CD4-positive, alpha-beta memory T cell (primary cell): ENCODE data around the gene GALNT13. TPM values are rescaled to one million over a fixed set of nuclear protein-coding genes. Genes with fewer than 3 reads are reported as not detected.

ENCODE experiments used
- CTCF ChIA-PET: fragments of 350-600 bp; sonication (Branson Sonifier 250); formaldehyde crosslinking; loops from one replicate; lab custom pipeline; 2021; ENCODE audit warnings: inconsistent platforms; ENCODE audit not compliant: partially characterized antibody; lab: Charles Lee
- POLR2A ChIA-PET: fragments of 350-600 bp; sonication (Branson Sonifier 250); formaldehyde crosslinking; loops from one replicate; lab custom pipeline; 2021; ENCODE audit not compliant: partially characterized antibody; lab: Charles Lee
- DNase-seq, 5 donors: peaks; one replicate each; pipeline versions ENCODE4 v3.0.0 to v3.0.0-alpha.2; 2020 to 2022; ENCODE audit warnings: mixed read lengths in 1 of 5
- H3K27ac ChIP-seq: one replicate; pipeline ENCODE4 v1.7.0; 2013; ENCODE audit warnings: low read depth, low read length
- H3K27me3 ChIP-seq: 2 replicates; pipeline ENCODE4 v1.7.0; 2013; ENCODE audit warnings: mild to moderate bottlenecking, low read length, moderate library complexity; ENCODE audit not compliant: insufficient read depth
- H3K36me3 ChIP-seq: 2 replicates; pipeline ENCODE4 v1.7.0; 2013; ENCODE audit warnings: mild to moderate bottlenecking, low read length, moderate library complexity; ENCODE audit not compliant: insufficient read depth
- H3K4me1 ChIP-seq: 2 replicates; pipeline ENCODE4 v1.7.0; 2013; ENCODE audit warnings: mild to moderate bottlenecking, low read length, moderate library complexity; ENCODE audit not compliant: insufficient read depth
- H3K4me3 ChIP-seq, 2 donors: one replicate each; pipeline ENCODE4 v1.7.0; 2013; ENCODE audit warnings: low read length in 2 of 2, mild to moderate bottlenecking in 1 of 2
- H3K9me3 ChIP-seq, 2 donors: one replicate each; pipeline ENCODE4 v1.7.0; 2013; ENCODE audit warnings: low read length in 2 of 2, control low read depth in 1 of 2; ENCODE audit not compliant: control insufficient read depth in 1 of 2
- H3K27ac Mint-ChIP-seq, 7 donors: one replicate each; pipeline ENCODE4 v1.8.0; 2020 to 2021; ENCODE audit warnings: mixed read lengths in 7 of 7, mild to moderate bottlenecking in 6 of 7, inconsistent platforms in 3 of 7, moderate library complexity in 3 of 7
- H3K27me3 Mint-ChIP-seq, 2 donors: one replicate each; pipeline ENCODE4 v1.8.0; 2020 to 2021; ENCODE audit warnings: mixed read lengths in 2 of 2
- H3K36me3 Mint-ChIP-seq, 2 donors: one replicate each; pipeline ENCODE4 v1.8.0; 2020 to 2021; ENCODE audit warnings: mixed read lengths in 2 of 2, inconsistent platforms in 1 of 2, mild to moderate bottlenecking in 1 of 2
- H3K4me1 Mint-ChIP-seq, 4 donors: one replicate each; pipeline ENCODE4 v1.8.0; 2020 to 2021; ENCODE audit warnings: mixed read lengths in 4 of 4, mild to moderate bottlenecking in 1 of 4
- H3K4me3 Mint-ChIP-seq, 8 donors: one replicate each; pipeline ENCODE4 v1.8.0; 2020 to 2021; ENCODE audit warnings: mixed read lengths in 8 of 8, mild to moderate bottlenecking in 7 of 8, moderate library complexity in 6 of 8, inconsistent platforms in 3 of 8
- H3K9me3 Mint-ChIP-seq, 8 donors: one replicate each; pipeline ENCODE4 v1.8.0; 2020 to 2021; ENCODE audit warnings: mixed read lengths in 8 of 8, mild to moderate bottlenecking in 5 of 8, inconsistent platforms in 3 of 8, moderate library complexity in 1 of 8
- intact Hi-C: fragments of 100-400 bp; cut with micrococcal nuclease; formaldehyde crosslinking; loops from one replicate; pipeline ENCODE4 v1.15.1; 2023
- polyA plus RNA-seq, 2 donors: library from polyadenylated mRNA; unstranded; fragments of 300-500 nt; fragmentation: Illumina TruSeq; gene quantifications; one replicate each; pipeline ENCODE4 v1.2.3, GENCODE V29; 2021
- total RNA-seq, 2 experiments: library from RNA; stranded (reverse); gene quantifications; one replicate each; pipeline ENCODE4 v1.2.3, GENCODE V29; 2021

Gene GALNT13
- total and polyA plus RNA-seq, 4 experiments from 2014 or later: 0.79 TPM; not detected in 3

DNA sequence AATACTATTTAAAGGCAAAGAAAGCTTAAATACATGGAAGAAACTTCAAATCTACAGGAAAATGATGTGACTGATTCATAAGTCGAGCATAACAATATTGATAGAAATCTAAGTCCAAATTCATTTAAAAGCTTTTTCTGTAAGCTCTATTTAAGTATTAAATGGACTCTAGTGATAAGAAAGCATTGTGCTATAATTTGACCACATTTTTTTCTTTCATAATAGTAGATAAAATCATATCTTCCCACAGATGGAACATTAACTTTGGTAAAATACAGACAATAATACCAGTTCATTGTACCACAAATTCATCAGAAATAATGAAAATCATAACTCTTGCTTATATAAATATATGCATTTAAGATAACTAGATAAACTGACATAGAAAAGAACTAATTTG lies 366.5 kb downstream of the GALNT13 start:
- Mint-ChIP-seq H3K27me3 (no peaks in the 10 kb centered on the region), H3K27ac (no peak overlapping the region), H3K36me3 (no peaks in the 10 kb centered on the region), H3K9me3 (peaks cover 0 to 13% (median 4%) of the 10 kb centered on the region in 8 donors), H3K4me3 (no peak overlapping the region), H3K4me1 (no peaks in the 10 kb centered on the region)
- Histone ChIP-seq H3K27ac (no peak overlapping the region), H3K4me3 (no peak overlapping the region), H3K4me1 (no peaks in the 10 kb centered on the region), H3K36me3 (no peaks in the 10 kb centered on the region), H3K9me3 (no peaks in the 10 kb centered on the region), H3K27me3 (no peaks in the 10 kb centered on the region)
- intact Hi-C loops: no loop called here
- ChIA-PET POLR2A (no interaction called here), CTCF (no interaction called here)
- DNase-seq: no peak

DNA sequence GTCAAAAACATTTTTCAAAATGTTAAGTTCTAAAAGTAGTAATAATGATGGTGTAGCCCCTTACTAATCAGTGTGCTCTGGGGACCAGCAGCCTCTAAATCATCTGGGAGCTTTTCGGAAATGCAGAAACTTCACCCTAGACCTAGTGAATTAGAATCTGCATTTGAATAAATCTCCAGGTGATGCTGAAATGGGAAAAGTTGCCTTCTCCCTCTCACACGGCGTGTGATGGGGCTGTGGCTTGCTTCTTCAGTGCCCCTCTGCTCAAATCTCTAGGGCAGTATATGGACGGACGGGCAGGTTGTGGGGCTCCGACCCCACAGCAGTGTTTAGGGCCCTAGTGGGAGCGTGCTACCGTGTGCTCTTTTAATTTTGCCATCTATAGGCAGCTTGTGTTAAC lies 368.6 kb downstream of the GALNT13 start:
- H3K9me3 Mint-ChIP-seq: peaks cover 0 to 9% (median 0%) of the 10 kb centered on the region in 8 donors
- no peak overlapping the region for H3K4me3 Mint-ChIP-seq
- Histone ChIP-seq H3K4me3 (no peak overlapping the region), H3K27ac (no peak overlapping the region), H3K36me3 (no peaks in the 10 kb centered on the region), H3K4me1 (no peaks in the 10 kb centered on the region), H3K9me3 (no peaks in the 10 kb centered on the region), H3K27me3 (no peaks in the 10 kb centered on the region)
- H3K27ac Mint-ChIP-seq: no peak overlapping the region
- ChIA-PET POLR2A (no interaction called here), CTCF (no interaction called here)
- intact Hi-C loops: no loop called here
- H3K4me1 Mint-ChIP-seq: no peaks in the 10 kb centered on the region
- H3K36me3 Mint-ChIP-seq: no peaks in the 10 kb centered on the region
- no peak for DNase-seq
- no peaks in the 10 kb centered on the region for H3K27me3 Mint-ChIP-seq

DNA sequence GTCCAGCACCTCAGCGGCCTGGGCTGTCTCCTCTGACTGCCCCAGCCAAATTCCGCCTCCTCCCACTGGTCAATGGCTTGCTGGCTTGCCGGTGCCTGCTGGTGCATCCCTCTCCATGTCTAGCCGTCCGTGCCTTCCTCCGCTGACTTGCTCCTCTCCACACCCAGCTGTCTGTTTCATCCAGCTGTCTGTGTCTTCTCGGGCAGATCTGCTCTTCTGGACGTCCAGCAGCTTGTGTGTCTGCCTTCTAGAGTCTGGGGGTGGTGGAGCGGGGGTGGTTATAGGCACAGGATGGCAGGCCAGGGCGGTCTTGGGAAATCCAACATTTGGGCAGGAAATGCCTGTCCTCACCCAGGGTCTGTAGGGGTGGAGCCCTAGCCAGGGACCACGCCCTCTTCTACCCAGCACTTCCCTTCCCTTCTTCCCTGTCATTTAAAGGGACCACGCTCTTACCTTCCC lies 369.2 kb downstream of the GALNT13 start:
- no peak overlapping the region for H3K4me3 Mint-ChIP-seq
- H3K9me3 Mint-ChIP-seq: peaks cover 0 to 9% (median 0%) of the 10 kb centered on the region in 8 donors
- H3K4me3 ChIP-seq: no peak overlapping the region
- H3K36me3 Mint-ChIP-seq: no peaks in the 10 kb centered on the region
- ChIA-PET POLR2A (no interaction called here), CTCF (no interaction called here)
- no peaks in the 10 kb centered on the region for H3K4me1 Mint-ChIP-seq
- H3K27ac Mint-ChIP-seq: no peak overlapping the region
- no peak overlapping the region for H3K27ac ChIP-seq
- intact Hi-C loops: no loop called here
- no peaks in the 10 kb centered on the region for H3K4me1 ChIP-seq
- H3K36me3 ChIP-seq: no peaks in the 10 kb centered on the region
- H3K27me3 Mint-ChIP-seq: no peaks in the 10 kb centered on the region
- H3K9me3 ChIP-seq: no peaks in the 10 kb centered on the region
- DNase-seq: no peak
- H3K27me3 ChIP-seq: no peaks in the 10 kb centered on the region

DNA sequence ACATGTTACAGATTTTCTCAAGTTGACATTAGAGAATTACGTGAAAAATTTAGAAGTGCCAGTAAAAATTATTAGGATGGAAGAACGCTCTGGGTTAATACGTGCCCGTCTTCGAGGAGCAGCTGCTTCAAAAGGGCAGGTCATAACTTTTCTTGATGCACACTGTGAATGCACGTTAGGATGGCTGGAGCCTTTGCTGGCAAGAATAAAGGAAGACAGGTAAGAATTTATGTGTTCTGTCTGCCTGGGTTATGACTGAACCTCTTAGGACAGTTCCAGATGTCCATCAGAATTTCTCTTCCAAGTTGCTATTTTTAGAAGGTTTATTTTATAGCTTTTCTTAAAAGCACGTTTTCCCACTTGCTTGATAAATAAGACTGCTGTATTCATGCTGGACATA lies 371.0 kb downstream of the GALNT13 start:
- no peaks in the 10 kb centered on the region for H3K27me3 Mint-ChIP-seq
- H3K4me1 Mint-ChIP-seq: no peaks in the 10 kb centered on the region
- H3K36me3 ChIP-seq: no peaks in the 10 kb centered on the region
- CTCF ChIA-PET: no interaction called here
- no peak overlapping the region for H3K27ac Mint-ChIP-seq
- H3K4me1 ChIP-seq: no peaks in the 10 kb centered on the region
- POLR2A ChIA-PET: no interaction called here
- H3K27me3 ChIP-seq: no peaks in the 10 kb centered on the region
- no peak overlapping the region for H3K27ac ChIP-seq
- no peaks in the 10 kb centered on the region for H3K9me3 ChIP-seq
- H3K9me3 Mint-ChIP-seq: peaks cover 0 to 9% (median 0%) of the 10 kb centered on the region in 8 donors
- no peak overlapping the region for H3K4me3 Mint-ChIP-seq
- no peak overlapping the region for H3K4me3 ChIP-seq
- H3K36me3 Mint-ChIP-seq: no peaks in the 10 kb centered on the region
- intact Hi-C loops: no loop called here
- no peak for DNase-seq

DNA sequence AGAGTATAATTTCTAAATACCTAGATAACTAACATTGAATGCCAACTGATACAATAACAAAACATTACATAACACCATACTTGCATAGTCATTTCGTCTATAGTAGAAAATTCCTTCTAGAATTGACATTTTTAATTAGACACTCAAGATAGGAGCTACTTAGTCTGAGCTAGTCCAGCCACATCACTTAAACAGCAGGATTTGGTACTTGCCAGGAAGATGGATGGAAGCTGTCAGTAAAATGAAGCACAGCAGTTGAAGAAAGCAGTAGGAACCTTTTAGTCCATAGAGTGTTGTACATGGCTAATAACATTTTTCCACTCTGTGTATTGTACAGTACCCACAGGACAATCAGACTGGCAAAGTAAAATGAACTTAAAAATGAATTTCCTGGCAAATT lies 372.0 kb downstream of the GALNT13 start:
- intact Hi-C loops: no loop called here
- Histone ChIP-seq H3K4me1 (no peaks in the 10 kb centered on the region), H3K9me3 (no peaks in the 10 kb centered on the region), H3K27me3 (no peaks in the 10 kb centered on the region), H3K27ac (no peak overlapping the region), H3K36me3 (no peaks in the 10 kb centered on the region), H3K4me3 (no peak overlapping the region)
- no peak overlapping the region for H3K27ac Mint-ChIP-seq
- no peaks in the 10 kb centered on the region for H3K36me3 Mint-ChIP-seq
- H3K4me3 Mint-ChIP-seq: no peak overlapping the region
- no peaks in the 10 kb centered on the region for H3K4me1 Mint-ChIP-seq
- no peaks in the 10 kb centered on the region for H3K27me3 Mint-ChIP-seq
- peaks cover 0 to 9% (median 0%) of the 10 kb centered on the region in 8 donors for H3K9me3 Mint-ChIP-seq
- CTCF ChIA-PET: no interaction called here
- POLR2A ChIA-PET: no interaction called here
- no peak for DNase-seq

DNA sequence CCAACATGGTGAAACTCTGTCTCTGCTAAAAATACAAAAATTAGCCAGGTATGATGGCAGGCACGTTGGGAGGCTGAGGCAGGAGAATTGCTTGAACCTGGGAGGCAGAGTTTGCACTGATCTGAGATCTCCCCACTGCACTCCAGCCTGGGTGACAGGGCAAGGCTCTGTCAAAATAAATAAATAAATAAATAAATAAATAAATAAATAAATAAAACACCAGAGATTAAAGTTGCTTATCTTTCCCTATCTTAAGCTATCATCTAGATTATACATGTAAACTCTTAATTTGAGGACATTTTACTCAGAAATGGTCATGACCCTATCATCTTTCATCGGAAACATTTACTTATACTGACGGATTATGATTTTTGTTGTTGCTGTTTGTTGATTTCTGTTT lies 373.2 kb downstream of the GALNT13 start:
- no peaks in the 10 kb centered on the region for H3K36me3 ChIP-seq
- H3K4me1 Mint-ChIP-seq: no peaks in the 10 kb centered on the region
- intact Hi-C loops: no loop called here
- no peak overlapping the region for H3K4me3 Mint-ChIP-seq
- no peaks in the 10 kb centered on the region for H3K4me1 ChIP-seq
- H3K27ac Mint-ChIP-seq: no peak overlapping the region
- ChIA-PET POLR2A (no interaction called here), CTCF (no interaction called here)
- no peaks in the 10 kb centered on the region for H3K27me3 ChIP-seq
- no peaks in the 10 kb centered on the region for H3K36me3 Mint-ChIP-seq
- H3K27me3 Mint-ChIP-seq: no peaks in the 10 kb centered on the region
- H3K9me3 Mint-ChIP-seq: peaks cover 0 to 9% (median 0%) of the 10 kb centered on the region in 8 donors
- DNase-seq: no peak
- H3K27ac ChIP-seq: no peak overlapping the region
- H3K4me3 ChIP-seq: no peak overlapping the region
- no peaks in the 10 kb centered on the region for H3K9me3 ChIP-seq

DNA sequence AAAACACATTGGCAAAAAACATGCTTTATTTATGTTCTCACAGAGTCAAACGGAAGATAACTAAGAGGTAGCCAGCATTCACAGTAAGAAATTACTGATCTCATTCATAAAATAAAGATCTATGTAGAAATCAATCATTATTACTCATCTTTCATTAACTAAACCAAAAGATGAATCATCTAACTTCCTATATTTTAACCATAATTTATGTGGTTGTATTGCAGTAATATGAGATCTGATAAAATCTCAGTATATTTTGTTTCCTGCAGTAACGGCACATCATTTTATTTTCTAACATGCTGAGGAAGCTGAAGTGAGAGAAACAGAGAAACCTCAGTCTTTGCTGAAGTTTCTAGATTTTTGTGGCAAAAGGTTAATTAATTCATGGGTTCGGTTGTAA lies 375.8 kb downstream of the GALNT13 start:
- ChIA-PET POLR2A (no interaction called here), CTCF (no interaction called here)
- no peak for DNase-seq
- no peaks in the 10 kb centered on the region for H3K36me3 ChIP-seq
- no peak overlapping the region for H3K27ac ChIP-seq
- no peaks in the 10 kb centered on the region for H3K9me3 ChIP-seq
- no peak overlapping the region for H3K4me3 ChIP-seq
- Mint-ChIP-seq H3K36me3 (no peaks in the 10 kb centered on the region), H3K9me3 (peaks cover 0 to 2% (median 0%) of the 10 kb centered on the region in 8 donors), H3K27ac (no peak overlapping the region), H3K4me1 (no peaks in the 10 kb centered on the region), H3K4me3 (no peak overlapping the region), H3K27me3 (no peaks in the 10 kb centered on the region)
- H3K27me3 ChIP-seq: no peaks in the 10 kb centered on the region
- intact Hi-C loops: no loop called here
- no peaks in the 10 kb centered on the region for H3K4me1 ChIP-seq

DNA sequence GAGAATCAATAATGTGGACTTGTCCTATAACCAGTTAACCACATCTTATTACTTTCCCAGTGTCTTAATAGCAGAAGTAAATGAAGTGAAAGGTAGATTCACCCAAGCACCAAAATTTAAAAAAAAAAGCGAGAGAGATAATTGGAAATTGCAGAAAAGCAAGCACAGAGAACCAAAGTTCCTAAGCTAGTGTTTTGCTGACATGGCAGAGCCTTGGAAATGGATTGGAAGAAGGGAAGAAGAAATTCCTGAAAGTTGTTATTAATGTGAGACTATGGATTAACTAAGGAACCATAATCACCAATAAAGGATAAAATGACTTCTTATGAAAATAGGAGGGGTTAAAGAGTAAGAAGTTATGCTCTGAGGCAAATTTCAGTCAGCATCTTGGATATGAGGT lies 384.4 kb downstream of the GALNT13 start:
- no peaks in the 10 kb centered on the region for H3K27me3 Mint-ChIP-seq
- H3K36me3 ChIP-seq: no peaks in the 10 kb centered on the region
- H3K9me3 Mint-ChIP-seq: peaks cover 0 to 9% (median 2%) of the 10 kb centered on the region in 8 donors
- POLR2A ChIA-PET: no interaction called here
- no peaks in the 10 kb centered on the region for H3K4me1 ChIP-seq
- no peaks in the 10 kb centered on the region for H3K9me3 ChIP-seq
- intact Hi-C loops: no loop called here
- H3K4me3 ChIP-seq: no peak overlapping the region
- H3K27ac ChIP-seq: no peak overlapping the region
- H3K27ac Mint-ChIP-seq: no peak overlapping the region
- CTCF ChIA-PET: no interaction called here
- DNase-seq: no peak
- H3K36me3 Mint-ChIP-seq: no peaks in the 10 kb centered on the region
- H3K27me3 ChIP-seq: no peaks in the 10 kb centered on the region
- H3K4me3 Mint-ChIP-seq: no peak overlapping the region
- no peaks in the 10 kb centered on the region for H3K4me1 Mint-ChIP-seq
